PC-3 (cell line): ENCODE results near the gene KCNN2.

ENCODE experiments used
- EZH2 ChIP-seq: fragments of 300-600 bp; sonication (generic); IDR thresholded peaks from one replicate; pipeline ENCODE4 v1.6.1; 2017; ENCODE audit warnings: antibody characterized with exemption, mild to moderate bottlenecking, low read length; ENCODE audit not compliant: unreplicated experiment
- TF ChIP-seq, protein P1 (sequence below): fragments of 300-600 bp; sonication (generic); conservative IDR thresholded peaks from 2 replicates; pipeline ENCODE4 v1.5.1; 2017; ENCODE audit warnings: antibody characterized with exemption, low read depth, mild to moderate bottlenecking, low read length

DNA sequence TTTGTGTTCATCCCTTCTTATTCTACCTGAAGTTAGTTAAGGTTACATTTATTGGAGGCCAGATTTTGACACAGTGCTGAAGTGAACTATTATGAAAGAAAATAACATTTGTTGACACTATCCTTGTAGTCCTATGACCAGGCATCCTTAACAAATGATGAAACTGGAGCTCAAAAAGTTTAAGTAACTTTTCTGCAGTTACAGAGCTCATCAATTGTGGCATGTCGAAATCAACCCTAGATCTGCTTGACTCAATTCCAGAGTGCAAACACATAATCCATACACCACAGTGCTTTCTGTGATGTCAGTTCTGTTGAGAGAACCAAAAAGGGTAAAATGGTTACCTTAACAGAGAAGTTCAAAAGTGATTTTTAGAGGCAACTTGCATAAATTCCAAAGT lies 28.6 kb downstream of the KCNN2 start:
- TF ChIP-seq, protein P1, sequence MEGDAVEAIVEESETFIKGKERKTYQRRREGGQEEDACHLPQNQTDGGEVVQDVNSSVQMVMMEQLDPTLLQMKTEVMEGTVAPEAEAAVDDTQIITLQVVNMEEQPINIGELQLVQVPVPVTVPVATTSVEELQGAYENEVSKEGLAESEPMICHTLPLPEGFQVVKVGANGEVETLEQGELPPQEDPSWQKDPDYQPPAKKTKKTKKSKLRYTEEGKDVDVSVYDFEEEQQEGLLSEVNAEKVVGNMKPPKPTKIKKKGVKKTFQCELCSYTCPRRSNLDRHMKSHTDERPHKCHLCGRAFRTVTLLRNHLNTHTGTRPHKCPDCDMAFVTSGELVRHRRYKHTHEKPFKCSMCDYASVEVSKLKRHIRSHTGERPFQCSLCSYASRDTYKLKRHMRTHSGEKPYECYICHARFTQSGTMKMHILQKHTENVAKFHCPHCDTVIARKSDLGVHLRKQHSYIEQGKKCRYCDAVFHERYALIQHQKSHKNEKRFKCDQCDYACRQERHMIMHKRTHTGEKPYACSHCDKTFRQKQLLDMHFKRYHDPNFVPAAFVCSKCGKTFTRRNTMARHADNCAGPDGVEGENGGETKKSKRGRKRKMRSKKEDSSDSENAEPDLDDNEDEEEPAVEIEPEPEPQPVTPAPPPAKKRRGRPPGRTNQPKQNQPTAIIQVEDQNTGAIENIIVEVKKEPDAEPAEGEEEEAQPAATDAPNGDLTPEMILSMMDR = no peak
- no peak for TF ChIP-seq EZH2
